PC-3 (cell line): Measurements from ENCODE around the gene RAB31. TPM values are rescaled to one million over a fixed set of nuclear protein-coding genes. Genes with fewer than 3 reads are reported as not detected.

Source experiments
- ATAC-seq: fragments of 200-7000 bp; cut with Tn5 transposase; 2 replicates; pipeline ENCODE4 v1.9.1; 2020; ENCODE audit warnings: mild to moderate bottlenecking, moderate library complexity
- BruUV-seq: library from RNA; stranded (reverse); fragments of 400-500 nt; replicated peaks from 2 replicates; lab custom pipeline; 2021; lab: Mats Ljungman, UMichigan
- CTCF ChIA-PET: fragments of 300-600 bp; sonication (Branson Sonifier 250); formaldehyde crosslinking; loops from one replicate; lab custom pipeline; 2022; ENCODE audit warnings: antibody characterized with exemption; lab: Charles Lee
- POLR2A ChIA-PET: fragments of 300-600 bp; sonication (Branson Sonifier 250); formaldehyde crosslinking; loops from one replicate; lab custom pipeline; 2022; ENCODE audit warnings: antibody characterized with exemption; ENCODE audit not compliant: unreplicated experiment; lab: Charles Lee
- DNase-seq: peaks from one replicate; pipeline ENCODE4 v3.0.0-alpha.2; 2015
- H2AFZ ChIP-seq: fragments of 300-600 bp; sonication (generic); 2 replicates; pipeline ENCODE4 v1.6.0; 2016; ENCODE audit warnings: antibody characterized with exemption, low read length
- H3F3A ChIP-seq: fragments of 300-600 bp; sonication (generic); one replicate; pipeline ENCODE4 v1.6.0; 2017; ENCODE audit warnings: antibody characterized with exemption, low read length, control low read depth, mild to moderate bottlenecking; ENCODE audit not compliant: unreplicated experiment
- H3K27ac ChIP-seq: fragments of 300-600 bp; sonication (generic); 2 replicates; pipeline ENCODE4 v1.5.1; 2016; ENCODE audit warnings: mild to moderate bottlenecking, low read length
- H3K27me3 ChIP-seq: fragments of 300-600 bp; sonication (generic); 2 replicates; pipeline ENCODE4 v1.6.1; 2016; ENCODE audit warnings: low read length, mixed read lengths
- H3K36me3 ChIP-seq: fragments of 300-600 bp; sonication (generic); 2 replicates; pipeline ENCODE4 v1.6.1; 2016; ENCODE audit warnings: low read depth, mixed run types, low read length, mixed read lengths
- H3K4me1 ChIP-seq: fragments of 300-600 bp; sonication (generic); 2 replicates; pipeline ENCODE4 v1.5.1; 2016; ENCODE audit warnings: low read length; ENCODE audit not compliant: insufficient read depth
- H3K4me2 ChIP-seq: fragments of 300-600 bp; sonication (generic); 2 replicates; pipeline ENCODE4 v1.6.0; 2016; ENCODE audit warnings: low read length
- H3K4me3 ChIP-seq: fragments of 300-600 bp; sonication (generic); 2 replicates; pipeline ENCODE4 v1.5.1; 2016; ENCODE audit warnings: mild to moderate bottlenecking, low read length, mixed read lengths
- H3K79me2 ChIP-seq: fragments of 300-600 bp; sonication (generic); 2 replicates; pipeline ENCODE4 v1.6.1; 2017; ENCODE audit warnings: low read length, mixed read lengths
- H3K9ac ChIP-seq: fragments of 300-600 bp; sonication (generic); 2 replicates; pipeline ENCODE4 v1.6.0; 2016; ENCODE audit warnings: mild to moderate bottlenecking, low read length
- H3K9me2 ChIP-seq: fragments of 300-600 bp; sonication (generic); replicated peaks from 2 replicates; pipeline ENCODE4 v1.6.1; 2016; ENCODE audit warnings: mixed run types, low read length, mixed read lengths
- H3K9me3 ChIP-seq: fragments of 300-600 bp; sonication (generic); 2 replicates; pipeline ENCODE4 v1.6.1; 2016; ENCODE audit warnings: low read length, mixed read lengths
- H4K20me1 ChIP-seq: fragments of 300-600 bp; sonication (generic); 2 replicates; pipeline ENCODE4 v1.6.1; 2016; ENCODE audit warnings: low read length, mixed read lengths
- CTCF ChIP-seq: fragments of 300-600 bp; sonication (generic); conservative IDR thresholded peaks from 2 replicates; pipeline ENCODE4 v1.5.1; 2017; ENCODE audit warnings: antibody characterized with exemption, low read depth, mild to moderate bottlenecking, low read length
- EZH2 ChIP-seq: fragments of 300-600 bp; sonication (generic); IDR thresholded peaks from one replicate; pipeline ENCODE4 v1.6.1; 2017; ENCODE audit warnings: antibody characterized with exemption, mild to moderate bottlenecking, low read length; ENCODE audit not compliant: unreplicated experiment
- EZH2phosphoT487 ChIP-seq: fragments of 300-600 bp; sonication (generic); IDR thresholded peaks from 2 replicates; pipeline ENCODE4 v1.6.1; 2018; ENCODE audit warnings: mild to moderate bottlenecking, antibody characterized with exemption, low read length, borderline replicate concordance
- intact Hi-C: fragments of 100-400 bp; cut with micrococcal nuclease; formaldehyde crosslinking; loops from 2 replicates; pipeline ENCODE4 v1.9.0; 2023
- total RNA-seq: library from RNA; depleted of rRNA; stranded (reverse); fragments of >200 nt; gene quantifications from 2 replicates; pipeline ENCODE4 v1.2.3, GENCODE V29; 2014

Gene RAB31
- total RNA-seq, 1 experiment from 2014 or later = 3.8 TPM

DNA sequence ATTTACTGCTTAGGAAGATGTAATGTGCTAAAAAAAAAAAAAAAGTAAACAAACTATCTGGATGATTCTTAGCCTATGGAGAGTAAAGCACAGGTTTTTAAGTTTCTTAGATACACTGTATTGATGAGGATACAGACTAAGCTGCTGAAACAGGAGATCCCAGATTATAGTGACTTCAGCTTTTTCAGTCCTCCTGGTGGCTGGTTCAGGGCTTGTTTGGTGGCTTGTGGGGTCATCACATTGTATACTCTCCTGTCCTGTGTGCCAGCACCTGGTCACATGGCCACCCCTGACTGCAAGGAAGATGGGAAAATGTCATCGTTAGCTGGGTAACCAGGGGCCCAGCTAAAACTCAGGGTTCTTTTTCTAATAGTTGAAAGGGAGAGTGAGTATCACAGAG, 31.4 kb downstream of the RAB31 start:
- DNase-seq (no peak), ATAC-seq (no peak)
- Histone ChIP-seq H3K9me2 (no peaks in the 10 kb centered on the region), H3K79me2 (no peaks in the 10 kb centered on the region), H3K9ac (no peak overlapping the region), H2AFZ (no peak overlapping the region), H3K4me2 (no peak overlapping the region), H3K4me3 (no peak overlapping the region), H3K36me3 (no peaks in the 10 kb centered on the region), H4K20me1 (no peaks in the 10 kb centered on the region), H3K4me1 (peaks cover 72% of the 10 kb centered on the region), H3K27me3 (no peaks in the 10 kb centered on the region), H3F3A (no peaks in the 10 kb centered on the region), H3K27ac (no peak overlapping the region), H3K9me3 (no peaks in the 10 kb centered on the region)
- POLR2A ChIA-PET = interaction anchor here (0.6 kb wide), 1 partner anchor 189 kb away, joined by 4 read pairs; no protein-coding TSS in a partner anchor
- intact Hi-C loops = loop anchor here (10.0 kb wide), 1 partner anchor 785 kb away; the partner anchor contains the start of gene NAPG
- CTCF ChIA-PET = interaction anchor here (0.6 kb wide), 1 partner anchor 155 kb away, joined by 3 read pairs; no protein-coding TSS in a partner anchor
- BruUV-seq = no TSS peak
- TF ChIP-seq EZH2phosphoT487 (no peak), CTCF (no peak), EZH2 (no peak)

- POLR2A ChIA-PET = no interaction called here
- no TSS peak for BruUV-seq
Measured at GRCh38 chr18:9740071-9740470, 32.0 kb downstream of the RAB31 start.

More at GRCh38 chr18:9740071-9740470, 32.0 kb downstream of the RAB31 start:
- no peaks in the 10 kb centered on the region for H3K79me2 ChIP-seq
- no peaks in the 10 kb centered on the region for H3F3A ChIP-seq
- no peak overlapping the region for H2AFZ ChIP-seq
- H3K36me3 ChIP-seq = no peaks in the 10 kb centered on the region
- CTCF ChIA-PET = no interaction called here
- H3K4me2 ChIP-seq = 0 out of 2 replicates have a peak overlapping the region, but pooled peaks have one; percentile 11
- H3K4me3 ChIP-seq = no peak overlapping the region
- intact Hi-C loops = no loop called here
- no peaks in the 10 kb centered on the region for H3K9me3 ChIP-seq
- no peak overlapping the region for H3K9ac ChIP-seq
- ATAC-seq (no peak), DNase-seq (peak; percentile 25)
- no peaks in the 10 kb centered on the region for H3K27me3 ChIP-seq
- TF ChIP-seq EZH2 (no peak), EZH2phosphoT487 (no peak), CTCF (no peak)
- no peaks in the 10 kb centered on the region for H4K20me1 ChIP-seq
- H3K9me2 ChIP-seq = no peaks in the 10 kb centered on the region
- H3K27ac ChIP-seq = no peak overlapping the region
- peaks cover 69% of the 10 kb centered on the region for H3K4me1 ChIP-seq
